ENCODE results near the gene RGS4. TPM values are rescaled to one million over a fixed set of nuclear protein-coding genes. Genes with fewer than 3 reads are reported as not detected.
"Not testable (repeated sequence)": the region's sequence is repeated elsewhere in the genome, so short reads cannot be mapped to it uniquely, and the experiment has no call there.

RGS4 gene
- total and polyA plus RNA-seq, 8 donors: 0.46 to 15.0 (median 2.7) TPM

DNA sequence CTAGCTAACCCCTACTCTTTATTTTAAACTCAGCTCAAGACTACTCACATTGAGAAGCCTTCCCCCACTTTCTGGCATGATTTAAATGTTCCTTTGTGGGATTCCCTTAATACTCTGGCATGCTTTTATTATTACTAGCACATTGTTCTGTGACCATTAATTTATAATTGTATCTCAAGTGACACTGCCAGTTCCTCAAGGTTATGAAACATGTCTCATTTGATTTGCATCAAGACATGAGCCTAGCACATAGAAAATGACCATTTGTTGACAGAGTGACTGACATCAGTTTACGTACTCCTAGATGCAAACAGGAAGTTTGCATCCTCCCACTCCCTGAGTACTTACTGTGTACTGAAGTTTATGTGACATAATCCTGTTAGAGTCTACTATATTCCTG, 15.2 kb downstream of the RGS4 start:
- TF ChIP-seq, protein P1, sequence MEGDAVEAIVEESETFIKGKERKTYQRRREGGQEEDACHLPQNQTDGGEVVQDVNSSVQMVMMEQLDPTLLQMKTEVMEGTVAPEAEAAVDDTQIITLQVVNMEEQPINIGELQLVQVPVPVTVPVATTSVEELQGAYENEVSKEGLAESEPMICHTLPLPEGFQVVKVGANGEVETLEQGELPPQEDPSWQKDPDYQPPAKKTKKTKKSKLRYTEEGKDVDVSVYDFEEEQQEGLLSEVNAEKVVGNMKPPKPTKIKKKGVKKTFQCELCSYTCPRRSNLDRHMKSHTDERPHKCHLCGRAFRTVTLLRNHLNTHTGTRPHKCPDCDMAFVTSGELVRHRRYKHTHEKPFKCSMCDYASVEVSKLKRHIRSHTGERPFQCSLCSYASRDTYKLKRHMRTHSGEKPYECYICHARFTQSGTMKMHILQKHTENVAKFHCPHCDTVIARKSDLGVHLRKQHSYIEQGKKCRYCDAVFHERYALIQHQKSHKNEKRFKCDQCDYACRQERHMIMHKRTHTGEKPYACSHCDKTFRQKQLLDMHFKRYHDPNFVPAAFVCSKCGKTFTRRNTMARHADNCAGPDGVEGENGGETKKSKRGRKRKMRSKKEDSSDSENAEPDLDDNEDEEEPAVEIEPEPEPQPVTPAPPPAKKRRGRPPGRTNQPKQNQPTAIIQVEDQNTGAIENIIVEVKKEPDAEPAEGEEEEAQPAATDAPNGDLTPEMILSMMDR (IDR thresholded peaks at IDR 0.05): no peak
- H3K9me3 ChIP-seq: no peaks in the 10 kb centered on the region
- H3K27me3 ChIP-seq: no peaks in the 10 kb centered on the region
- FAIRE-seq (no peak), ATAC-seq (no peak), DNase-seq (no peak)
- H3K4me3 ChIP-seq: no peak overlapping the region
- H3K36me3 ChIP-seq: no peaks in the 10 kb centered on the region
- WGBS, 2 donors: 71 to 88% methylated on average over 1 of the region's 1 CpG
- intact Hi-C loops (cut with DNase I): no loop called here
- H3K27ac ChIP-seq: no peak overlapping the region
- H3K4me1 ChIP-seq: no peaks in the 10 kb centered on the region

DNA sequence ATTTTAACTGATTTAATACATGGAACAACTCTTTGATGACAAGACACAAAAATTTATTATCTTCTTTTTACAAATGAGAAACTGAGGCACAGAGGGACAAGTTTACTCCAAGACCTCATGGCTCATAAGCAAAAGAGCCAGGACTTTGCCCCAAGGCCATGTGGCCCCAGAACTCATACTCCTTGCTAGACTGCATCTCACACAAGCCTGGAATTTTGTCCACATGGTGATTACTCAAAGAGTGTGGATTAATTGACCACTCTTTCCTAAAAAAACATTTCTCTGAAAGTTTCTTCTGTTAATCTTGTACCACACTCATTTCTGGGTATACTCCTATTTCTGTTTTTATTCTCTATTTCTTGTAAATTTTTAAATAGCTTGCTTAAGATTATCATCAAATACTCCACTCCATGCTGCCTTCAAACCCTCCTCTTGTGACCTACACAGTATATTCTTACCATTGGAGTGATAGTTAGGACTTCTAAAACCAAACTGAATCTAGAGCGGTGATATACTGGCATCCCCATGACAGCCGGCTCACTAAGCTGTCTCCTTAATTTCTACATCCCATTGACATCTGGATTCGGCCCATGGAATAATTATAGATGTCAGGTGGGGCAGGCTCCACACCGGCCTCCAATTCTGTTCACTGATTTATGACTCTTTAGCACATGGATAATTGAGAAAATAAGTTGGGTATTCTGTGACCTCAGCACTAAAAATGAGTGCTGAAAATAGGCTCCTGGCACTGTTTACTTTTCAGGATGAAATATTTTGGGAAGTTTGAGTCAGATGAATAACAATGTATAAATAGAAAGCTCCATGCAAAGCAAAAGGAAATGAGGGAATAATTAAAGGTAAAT, 16.1 kb downstream of the RGS4 start:
- TF ChIP-seq, protein P1 (IDR thresholded peaks at IDR 0.05): no peak
- Histone ChIP-seq H3K9me3 (no peaks in the 10 kb centered on the region), H3K4me3 (no peak overlapping the region), H3K36me3 (no peaks in the 10 kb centered on the region), H3K27ac (no peak overlapping the region), H3K4me1 (no peaks in the 10 kb centered on the region), H3K27me3 (peaks cover 0 to 4% (median 0%) of the 10 kb centered on the region in 4 donors)
- no peak for ATAC-seq
- intact Hi-C loops (cut with DNase I): no loop called here
- no peak for FAIRE-seq
- DNase-seq: no peak
- WGBS, 2 donors: 66 to 76% methylated on average over 4 of the region's 4 CpGs

DNA sequence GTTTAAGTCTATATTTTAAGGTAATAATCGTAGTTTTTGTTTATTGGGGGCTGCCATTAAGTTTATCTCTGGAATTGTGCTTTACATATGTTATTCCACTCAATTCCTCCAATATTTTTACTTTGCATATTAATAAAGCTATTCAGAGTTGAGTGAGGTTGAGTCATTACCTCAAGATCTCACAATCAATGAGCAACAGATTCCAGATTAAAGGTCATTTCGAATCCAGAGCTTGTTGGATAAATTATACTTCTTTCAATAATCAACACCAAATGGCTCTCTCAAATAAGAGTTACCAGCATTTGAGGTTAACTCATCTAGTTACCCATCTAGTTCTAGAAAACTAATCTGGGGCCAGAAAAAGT, 16.7 kb downstream of the RGS4 start:
- FAIRE-seq (no peak), ATAC-seq (no peak), DNase-seq (no peak)
- no peaks in the 10 kb centered on the region for H3K9me3 ChIP-seq
- H3K4me1 ChIP-seq: no peaks in the 10 kb centered on the region
- peaks cover 0 to 4% (median 0%) of the 10 kb centered on the region in 4 donors for H3K27me3 ChIP-seq
- WGBS, 2 donors: 41 to 59% methylated on average over 2 of the region's 2 CpGs
- H3K4me3 ChIP-seq: no peak overlapping the region
- H3K27ac ChIP-seq: no peak overlapping the region
- intact Hi-C loops (cut with DNase I): no loop called here
- no peaks in the 10 kb centered on the region for H3K36me3 ChIP-seq
- TF ChIP-seq, protein P1 (IDR thresholded peaks at IDR 0.05): no peak

DNA sequence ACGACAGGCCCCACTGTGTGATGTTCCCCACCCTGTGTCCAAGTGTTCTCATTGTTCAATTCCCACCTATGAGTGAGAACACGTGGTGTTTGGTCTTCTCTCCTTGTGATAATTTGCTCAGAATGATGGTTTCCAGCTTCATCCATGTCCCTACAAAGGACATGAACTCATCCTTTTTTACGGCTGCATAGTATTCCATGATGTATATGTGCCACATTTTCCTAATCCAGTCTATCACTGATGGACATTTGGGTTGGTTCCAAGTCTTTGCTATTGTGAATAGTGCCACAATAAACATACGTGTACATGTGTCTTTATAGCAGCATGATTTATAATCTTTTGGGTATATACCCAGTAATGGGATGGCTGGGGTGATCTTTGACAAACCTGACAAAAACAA, 20.0 kb downstream of the RGS4 start:
- H3K27ac ChIP-seq; H3K27me3 ChIP-seq; H3K4me3 ChIP-seq; DNase-seq; H3K36me3 ChIP-seq; H3K4me1 ChIP-seq; H3K9me3 ChIP-seq; ATAC-seq; FAIRE-seq; intact Hi-C loops (cut with DNase I): not testable (repeated sequence)
- WGBS, 2 donors: 62 to 65% methylated on average over 4 of the region's 4 CpGs

DNA sequence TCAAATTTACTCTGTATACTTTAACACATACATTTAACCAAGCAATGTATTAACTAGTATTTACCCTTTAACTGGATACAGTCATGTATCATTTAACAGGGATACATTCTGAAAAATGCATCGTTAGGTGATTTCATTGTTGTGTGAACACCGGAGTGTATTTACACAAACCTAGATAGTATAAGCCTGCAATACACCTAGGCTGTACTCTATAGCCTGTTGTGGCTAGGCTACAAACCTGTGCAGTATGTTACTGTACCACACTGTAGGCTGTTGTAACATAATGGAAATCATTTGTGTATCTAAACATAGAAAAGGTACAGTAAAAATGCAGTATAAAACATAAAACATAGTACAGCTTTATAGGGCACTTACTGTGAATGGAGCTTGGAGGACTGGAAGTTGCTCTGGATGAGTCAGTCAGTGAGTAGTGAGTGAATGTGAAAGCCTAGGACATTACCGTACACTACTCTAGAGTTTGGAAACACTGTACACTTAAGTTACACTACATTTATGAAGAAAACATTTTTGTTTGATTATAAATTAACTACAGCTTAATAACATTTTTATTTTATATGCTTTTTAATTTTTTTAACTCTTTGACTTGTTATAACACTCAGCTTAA, 21.3 kb downstream of the RGS4 start:
- Histone ChIP-seq H3K4me3 (no peak overlapping the region), H3K9me3 (no peaks in the 10 kb centered on the region), H3K27ac (no peak overlapping the region), H3K36me3 (no peaks in the 10 kb centered on the region), H3K27me3 (peaks cover 0 to 4% (median 0%) of the 10 kb centered on the region in 4 donors), H3K4me1 (no peaks in the 10 kb centered on the region)
- ATAC-seq: no peak
- 53 to 67% methylated on average over 3 of the region's 3 CpGs for WGBS, 2 donors
- TF ChIP-seq, protein P1 (IDR thresholded peaks at IDR 0.05): no peak
- DNase-seq: no peak
- FAIRE-seq: no peak
- intact Hi-C loops (cut with DNase I): no loop called here

Measured in pancreas (tissue), 10 donors.